HG03457 (cell line): ENCODE data around the gene BTG4.

ENCODE experiments used
- ATAC-seq: cut with Tn5 transposase; IDR thresholded peaks from one replicate; pipeline ENCODE4 v1.9.1; 2021; ENCODE audit warnings: moderate number of reproducible peaks; ENCODE audit not compliant: unreplicated experiment

BTG4 gene

GRCh38 chr11:111456859-111457730 is 55.1 kb downstream of the BTG4 start:
- no peak for ATAC-seq

- ATAC-seq = no peak
These were observed 55.9 kb downstream of the BTG4 start for GRCh38 chr11:111456086-111456858.

GRCh38 chr11:111455291-111456085 is 56.7 kb downstream of the BTG4 start:
- ATAC-seq = no peak

- no peak for ATAC-seq
These were observed 57.5 kb downstream of the BTG4 start for GRCh38 chr11:111454561-111455192.

GRCh38 chr11:111452817-111453552 is 59.2 kb downstream of the BTG4 start:
- ATAC-seq = no peak

GRCh38 chr11:111452146-111452545 is 60.0 kb downstream of the BTG4 start:
- no peak for ATAC-seq

GRCh38 chr11:111450480-111451320 is 61.5 kb downstream of the BTG4 start:
- ATAC-seq = peak; percentile 76

GRCh38 chr11:111449696-111450479 is 62.3 kb downstream of the BTG4 start:
- no peak for ATAC-seq

- ATAC-seq = no peak
These were observed 63.2 kb downstream of the BTG4 start for GRCh38 chr11:111448831-111449557.

- ATAC-seq = no peak
These were observed 63.8 kb downstream of the BTG4 start for GRCh38 chr11:111448414-111448813.

GRCh38 chr11:111447931-111448330 is 64.3 kb downstream of the BTG4 start:
- ATAC-seq = no peak

GRCh38 chr11:111447112-111447471 is 65.1 kb downstream of the BTG4 start:
- no peak for ATAC-seq

GRCh38 chr11:111446404-111447111 is 65.6 kb downstream of the BTG4 start:
- peak; percentile 68 for ATAC-seq

GRCh38 chr11:111445586-111445985 is 66.6 kb downstream of the BTG4 start:
- no peak for ATAC-seq
